Brain microvascular endothelial cell (primary cell): ENCODE measurements around the gene PTPRCAP.
A peak's percentile ranks its signal among the peaks of the same experiment; 100 is the strongest.
"Not testable (repeated sequence)": the region's sequence is repeated elsewhere in the genome, so short reads cannot be mapped to it uniquely, and the experiment has no call there.

ENCODE experiments used
- DNase-seq: peaks from one replicate; pipeline ENCODE4 v3.0.0-alpha.2; 2020
- H3K27ac ChIP-seq: fragments of 250-450 bp; sonication (Bioruptor Pico); 2 replicates; pipeline ENCODE4 v1.5.1; 2020; ENCODE audit warnings: mild to moderate bottlenecking, moderate library complexity
- H3K27me3 ChIP-seq: fragments of 250-450 bp; sonication (Bioruptor Pico); replicated peaks from 2 replicates; pipeline ENCODE4 v1.5.1; 2020; ENCODE audit warnings: mild to moderate bottlenecking
- H3K36me3 ChIP-seq: fragments of 250-450 bp; sonication (Bioruptor Pico); replicated peaks from 2 replicates; pipeline ENCODE4 v1.5.1; 2020; ENCODE audit warnings: mild to moderate bottlenecking
- H3K4me3 ChIP-seq: 2 replicates; pipeline ENCODE4 v1.5.1; 2011; ENCODE audit warnings: low read depth, mild to moderate bottlenecking, control low read depth, low read length, moderate library complexity
- in situ Hi-C: cut with HindIII; loops from 2 replicates; pipeline ENCODE4 v1.10.0; 2017; ENCODE audit warnings: low sequenced_read_pairs, low pct_ligation_motif_present
- TF ChIP-seq, protein P1 (sequence below): IDR thresholded peaks from 2 replicates; pipeline ENCODE4 v1.5.1; 2011; ENCODE audit warnings: low read depth, mild to moderate bottlenecking, moderate library complexity, low read length, control low read depth, inconsistent platforms; ENCODE audit errors: missing control alignments

PTPRCAP gene

GRCh38 chr11:67405688-67406339 lies 31.7 kb downstream of the PTPRCAP start:
- Histone ChIP-seq H3K27me3 (no peaks in the 10 kb centered on the region), H3K4me3 (no peak overlapping the region), H3K27ac (no peak overlapping the region), H3K36me3 (no peaks in the 10 kb centered on the region)
- TF ChIP-seq, protein P1, sequence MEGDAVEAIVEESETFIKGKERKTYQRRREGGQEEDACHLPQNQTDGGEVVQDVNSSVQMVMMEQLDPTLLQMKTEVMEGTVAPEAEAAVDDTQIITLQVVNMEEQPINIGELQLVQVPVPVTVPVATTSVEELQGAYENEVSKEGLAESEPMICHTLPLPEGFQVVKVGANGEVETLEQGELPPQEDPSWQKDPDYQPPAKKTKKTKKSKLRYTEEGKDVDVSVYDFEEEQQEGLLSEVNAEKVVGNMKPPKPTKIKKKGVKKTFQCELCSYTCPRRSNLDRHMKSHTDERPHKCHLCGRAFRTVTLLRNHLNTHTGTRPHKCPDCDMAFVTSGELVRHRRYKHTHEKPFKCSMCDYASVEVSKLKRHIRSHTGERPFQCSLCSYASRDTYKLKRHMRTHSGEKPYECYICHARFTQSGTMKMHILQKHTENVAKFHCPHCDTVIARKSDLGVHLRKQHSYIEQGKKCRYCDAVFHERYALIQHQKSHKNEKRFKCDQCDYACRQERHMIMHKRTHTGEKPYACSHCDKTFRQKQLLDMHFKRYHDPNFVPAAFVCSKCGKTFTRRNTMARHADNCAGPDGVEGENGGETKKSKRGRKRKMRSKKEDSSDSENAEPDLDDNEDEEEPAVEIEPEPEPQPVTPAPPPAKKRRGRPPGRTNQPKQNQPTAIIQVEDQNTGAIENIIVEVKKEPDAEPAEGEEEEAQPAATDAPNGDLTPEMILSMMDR = no peak
- no peak for DNase-seq
- in situ Hi-C loops = no loop called here

- Histone ChIP-seq H3K27me3 (no peaks in the 10 kb centered on the region), H3K36me3 (peaks cover 5% of the 10 kb centered on the region), H3K27ac (no peak overlapping the region), H3K4me3 (no peak overlapping the region)
- in situ Hi-C loops = no loop called here
- no peak for DNase-seq
- TF ChIP-seq, protein P1 = no peak
These were observed 32.3 kb downstream of the PTPRCAP start for GRCh38 chr11:67405196-67405567.

GRCh38 chr11:67404515-67405195 lies 32.8 kb downstream of the PTPRCAP start:
- no peak for DNase-seq
- TF ChIP-seq, protein P1 = no peak
- H3K36me3 ChIP-seq = peaks cover 8% of the 10 kb centered on the region
- H3K4me3 ChIP-seq = no peak overlapping the region
- H3K27me3 ChIP-seq = no peaks in the 10 kb centered on the region
- H3K27ac ChIP-seq = no peak overlapping the region
- in situ Hi-C loops = no loop called here

GRCh38 chr11:67403085-67403484 lies 34.4 kb downstream of the PTPRCAP start:
- DNase-seq, in situ Hi-C loops, H3K27me3 ChIP-seq, H3K4me3 ChIP-seq, H3K27ac ChIP-seq: not testable (repeated sequence)
- H3K36me3 ChIP-seq = peaks cover 21% of the 10 kb centered on the region

DNA sequence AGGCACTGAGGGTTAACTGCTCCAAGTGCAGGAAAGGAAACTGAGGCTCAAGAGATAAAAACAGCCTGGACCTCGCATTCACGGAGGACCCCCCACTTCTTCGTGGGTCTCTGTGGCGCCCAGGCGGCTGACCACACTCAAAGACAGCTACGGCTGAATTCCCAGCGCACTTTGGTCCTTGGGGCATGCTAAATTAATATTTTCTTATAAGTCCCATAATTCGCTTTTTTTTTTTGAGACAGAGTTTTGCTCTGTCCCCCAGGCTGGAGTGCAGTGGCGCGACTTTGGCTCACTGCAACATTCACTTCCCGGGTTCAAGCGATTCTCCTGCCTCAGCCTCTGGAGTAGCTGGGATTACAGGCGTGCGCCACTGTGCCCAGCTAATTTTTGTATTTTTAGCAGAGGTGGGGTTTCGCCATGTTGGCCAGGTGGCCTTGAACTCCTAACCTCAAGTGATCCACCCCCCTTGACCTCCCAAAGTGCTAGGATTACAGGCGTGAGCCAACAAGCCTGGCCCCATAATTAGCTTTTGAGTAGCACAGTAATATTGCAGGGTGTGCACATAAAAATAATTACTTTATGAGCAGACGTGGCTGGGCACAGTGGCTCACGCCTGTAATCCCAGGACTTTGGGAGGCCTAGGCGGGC lies 35.2 kb downstream of the PTPRCAP start:
- H3K27me3 ChIP-seq, in situ Hi-C loops, DNase-seq: not testable (repeated sequence)
- H3K27ac ChIP-seq = peak overlapping the region; percentile 60
- peaks cover 28% of the 10 kb centered on the region for H3K36me3 ChIP-seq
- H3K4me3 ChIP-seq = peak overlapping the region; percentile 43

DNA sequence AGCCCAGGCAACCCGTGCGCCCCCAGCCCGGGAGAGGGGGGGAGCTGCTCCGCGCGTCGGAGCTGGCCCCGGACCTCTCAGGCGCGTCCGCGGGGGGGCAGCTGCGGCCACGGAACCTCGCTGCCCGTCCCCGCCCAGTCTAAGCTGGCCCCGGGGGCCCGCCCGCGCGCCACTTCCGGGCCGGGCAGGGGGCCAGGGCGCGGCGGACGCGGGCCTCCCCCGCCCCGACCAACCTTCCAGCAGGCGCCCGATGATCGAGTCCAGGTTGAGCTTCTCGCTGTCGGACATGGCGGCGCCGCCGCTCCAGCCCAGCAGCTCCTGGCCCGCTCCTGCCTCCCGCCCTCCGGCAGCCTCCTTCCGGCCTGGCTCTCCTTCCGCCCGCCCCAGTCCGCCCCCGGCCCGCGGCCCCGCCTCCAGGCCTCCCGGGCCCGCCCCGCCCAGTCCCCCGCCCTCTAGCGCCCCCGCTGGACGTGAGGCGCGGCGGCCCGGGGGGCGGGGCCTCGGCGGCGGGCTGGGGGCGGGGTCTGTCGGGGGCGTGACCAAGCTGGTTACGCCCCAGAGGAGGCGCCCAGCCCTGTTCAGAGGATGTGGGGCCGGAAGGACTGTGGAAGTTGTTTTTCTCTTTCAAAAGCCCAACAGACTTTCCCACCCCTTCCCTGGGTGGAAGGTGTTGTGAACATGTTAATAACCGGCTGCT lies 35.8 kb downstream of the PTPRCAP start, which contains the start of gene PPP1CA:
Gene PPP1CA (minus strand): TSS at position 364 of the 697 bp plus-strand sequence. CDS start 76 bp downstream, at position 288.
- TF ChIP-seq, protein P1 = peak; percentile 23
- Histone ChIP-seq H3K27me3 (no peaks in the 10 kb centered on the region), H3K27ac (peak within 1 kb of the TSS; percentile 80), H3K36me3 (peaks cover 31% of the 10 kb centered on the region), H3K4me3 (peak within 1 kb of the TSS; percentile 85)
- in situ Hi-C loops = no loop called here
- DNase-seq = peak; percentile 69
